ENCODE results near the gene CHM.

CHM gene

GRCh38 chrX:86044216-86044615, 3.1 kb downstream of the CHM start:
- H3F3A ChIP-seq (ENCODE audit: control insufficient read depth, insufficient read depth) = no peaks in the 10 kb centered on the region
- H3K9me3 ChIP-seq (ENCODE audit: control insufficient read depth, insufficient read depth, low read length) = no peaks in the 10 kb centered on the region
- H4K20me1 ChIP-seq (ENCODE audit: control insufficient read depth, insufficient read depth, low read depth, low read length) = no peaks in the 10 kb centered on the region
- peaks cover 4% of the 10 kb centered on the region; the same call in 1 of the 2 replicates for H3K36me3 ChIP-seq (ENCODE audit: control insufficient read depth, low read length)
- H3K4me1 ChIP-seq (ENCODE audit: control insufficient read depth, low read length) = peaks cover 13% of the 10 kb centered on the region
- H3K9me2 ChIP-seq (replicated peaks; ENCODE audit: control insufficient read depth, low read length) = no peaks in the 10 kb centered on the region
- TF ChIP-seq CTCF (IDR thresholded peaks at IDR 0.05; ENCODE audit: low read depth, low read length, poor library complexity, severe bottlenecking) (no peak), EZH2phosphoT487 (IDR thresholded peaks at IDR 0.05; ENCODE audit: borderline replicate concordance, low read length) (no peak)
- H3K79me2 ChIP-seq (ENCODE audit: control insufficient read depth, low read length) = peaks cover 70% of the 10 kb centered on the region
- no peak overlapping the region for H3K4me2 ChIP-seq (ENCODE audit: low read length)
- no peaks in the 10 kb centered on the region for H3K27me3 ChIP-seq (ENCODE audit: control insufficient read depth, low read length)
- H3K27ac ChIP-seq (ENCODE audit: low read depth, low read length) = no peak overlapping the region
- no peak overlapping the region for H3K4me3 ChIP-seq (ENCODE audit: low read length)

DNA sequence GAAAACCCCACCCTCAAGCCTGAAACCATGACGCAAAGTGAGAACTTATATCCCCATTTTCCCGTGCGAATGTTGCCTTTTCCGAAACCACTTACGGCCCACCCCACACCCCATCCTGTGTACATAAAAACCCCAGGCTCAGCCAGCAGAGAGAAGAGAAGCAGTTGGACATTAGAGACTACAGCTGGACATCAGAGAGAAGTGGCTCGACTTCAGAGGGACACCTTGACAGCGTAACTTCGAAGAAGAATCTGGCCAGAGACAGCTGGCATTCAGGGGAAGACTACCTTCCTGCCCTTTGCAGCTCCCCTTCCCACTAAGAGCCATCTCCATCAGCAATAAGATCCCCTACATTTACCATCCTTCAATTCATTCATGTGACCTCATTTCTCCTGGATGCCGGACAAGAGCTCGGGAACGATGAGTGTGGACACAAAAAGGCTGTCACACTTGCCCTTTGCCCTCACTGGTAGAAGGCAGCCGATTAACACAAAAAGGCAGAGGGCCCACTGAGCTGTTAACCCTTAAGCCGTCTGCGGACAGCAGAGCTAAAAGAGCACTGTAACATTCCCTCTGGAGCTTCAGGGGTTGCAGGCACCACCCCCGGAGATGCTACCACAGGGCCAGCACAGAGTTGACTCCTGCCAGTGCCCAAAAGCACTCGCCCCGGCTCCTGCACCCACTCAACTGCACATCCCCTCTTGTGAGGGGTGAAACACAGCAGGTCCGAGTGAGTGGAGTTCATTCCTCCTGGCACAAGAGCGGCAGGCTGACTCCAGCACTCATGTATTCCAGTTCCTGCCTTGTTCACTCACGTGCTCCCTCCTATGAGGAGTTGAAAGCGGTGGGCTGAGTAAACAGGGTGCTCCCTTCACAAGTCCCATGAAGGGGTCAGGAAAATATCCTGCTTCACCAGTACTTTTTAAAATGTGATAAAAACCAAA, 7.5 kb downstream of the CHM start:
- H3K27me3 ChIP-seq (ENCODE audit: control insufficient read depth, low read length) = no peaks in the 10 kb centered on the region
- no peaks in the 10 kb centered on the region for H3K9me2 ChIP-seq (replicated peaks; ENCODE audit: control insufficient read depth, low read length)
- peaks cover 4% of the 10 kb centered on the region; the same call in 1 of the 2 replicates for H3K36me3 ChIP-seq (ENCODE audit: control insufficient read depth, low read length)
- H3K4me2 ChIP-seq (ENCODE audit: low read length) = no peak overlapping the region
- H4K20me1 ChIP-seq (ENCODE audit: control insufficient read depth, insufficient read depth, low read depth, low read length) = no peaks in the 10 kb centered on the region
- H3K9me3 ChIP-seq (ENCODE audit: control insufficient read depth, insufficient read depth, low read length) = no peaks in the 10 kb centered on the region
- H3K4me1 ChIP-seq (ENCODE audit: control insufficient read depth, low read length) = no peaks in the 10 kb centered on the region
- TF ChIP-seq EZH2phosphoT487 (IDR thresholded peaks at IDR 0.05; ENCODE audit: borderline replicate concordance, low read length) (no peak), CTCF (IDR thresholded peaks at IDR 0.05; ENCODE audit: low read depth, low read length, poor library complexity, severe bottlenecking) (no peak)
- H3K4me3 ChIP-seq (ENCODE audit: low read length) = no peak overlapping the region
- no peak overlapping the region for H3K27ac ChIP-seq (ENCODE audit: low read depth, low read length)
- peaks cover 54% of the 10 kb centered on the region for H3K79me2 ChIP-seq (ENCODE audit: control insufficient read depth, low read length)
- no peaks in the 10 kb centered on the region for H3F3A ChIP-seq (ENCODE audit: control insufficient read depth, insufficient read depth)

- H3F3A ChIP-seq (ENCODE audit: control insufficient read depth, insufficient read depth) = no peaks in the 10 kb centered on the region
- no peak overlapping the region for H3K4me2 ChIP-seq (ENCODE audit: low read length)
- H3K27ac ChIP-seq (ENCODE audit: low read depth, low read length) = no peak overlapping the region
- TF ChIP-seq EZH2phosphoT487 (IDR thresholded peaks at IDR 0.05; ENCODE audit: borderline replicate concordance, low read length) (no peak), CTCF (IDR thresholded peaks at IDR 0.05; ENCODE audit: low read depth, low read length, poor library complexity, severe bottlenecking) (no peak)
- H4K20me1 ChIP-seq (ENCODE audit: control insufficient read depth, insufficient read depth, low read depth, low read length) = no peaks in the 10 kb centered on the region
- no peaks in the 10 kb centered on the region for H3K9me2 ChIP-seq (replicated peaks; ENCODE audit: control insufficient read depth, low read length)
- H3K4me3 ChIP-seq (ENCODE audit: low read length) = no peak overlapping the region
- H3K4me1 ChIP-seq (ENCODE audit: control insufficient read depth, low read length) = no peaks in the 10 kb centered on the region
- H3K27me3 ChIP-seq (ENCODE audit: control insufficient read depth, low read length) = no peaks in the 10 kb centered on the region
- no peaks in the 10 kb centered on the region for H3K9me3 ChIP-seq (ENCODE audit: control insufficient read depth, insufficient read depth, low read length)
- no peaks in the 10 kb centered on the region for H3K36me3 ChIP-seq (ENCODE audit: control insufficient read depth, low read length)
- H3K79me2 ChIP-seq (ENCODE audit: control insufficient read depth, low read length) = peaks cover 10% of the 10 kb centered on the region
Measured at GRCh38 chrX:86033385-86033784, 14.0 kb downstream of the CHM start.
